ENCODE measurements around the gene TTC4. TPM values are rescaled to one million over a fixed set of nuclear protein-coding genes. Genes with fewer than 3 reads are reported as not detected.

TTC4 gene
- total RNA-seq, 1 donor from 2014 or later: 18.8 TPM

GRCh38 chr1:54723985-54724384 lies 8.3 kb downstream of the TTC4 start:
- Histone ChIP-seq H3K4me2 (ENCODE audit: low read length) (no peak overlapping the region), H3K36me3 (ENCODE audit: insufficient read depth, low read length) (peaks cover 47% of the 10 kb centered on the region), H3K27me3 (ENCODE audit: insufficient read depth, low read length) (no peaks in the 10 kb centered on the region), H3K4me1 (ENCODE audit: insufficient read depth, low read length) (no peaks in the 10 kb centered on the region), H3K9ac (ENCODE audit: low read length) (no peak overlapping the region), H3K9me3 (ENCODE audit: insufficient read depth, low read depth, low read length) (no peaks in the 10 kb centered on the region), H2AFZ (ENCODE audit: low read depth, low read length) (no peak overlapping the region), H3K4me3 (ENCODE audit: insufficient read depth, low read depth, low read length) (no peak overlapping the region), H4K20me1 (ENCODE audit: insufficient read depth, low read length) (peaks cover 3% of the 10 kb centered on the region), H3K27ac (ENCODE audit: low read depth, low read length) (no peak overlapping the region), H3K79me2 (ENCODE audit: insufficient read depth, low read length) (peaks cover 4% of the 10 kb centered on the region)
- no peaks in the 10 kb centered on the region for H3K4me1 Mint-ChIP-seq (ENCODE audit: low read depth, unreplicated experiment)
- no peak for DNase-seq (ENCODE audit: low read depth)
- no peak for FAIRE-seq
- TF ChIP-seq EZH2 (IDR thresholded peaks at IDR 0.05; ENCODE audit: insufficient read depth, low read length) (no peak), CTCF (IDR thresholded peaks at IDR 0.05; ENCODE audit: insufficient read depth, low read depth, low read length) (no peak)
- no peak overlapping the region for H3K27ac Mint-ChIP-seq (ENCODE audit: unreplicated experiment)
- peaks cover 38% of the 10 kb centered on the region for H3K36me3 Mint-ChIP-seq (ENCODE audit: low read depth, unreplicated experiment)
- H3K27me3 Mint-ChIP-seq (ENCODE audit: low read depth, unreplicated experiment): no peaks in the 10 kb centered on the region
- H3K9me3 Mint-ChIP-seq (ENCODE audit: unreplicated experiment): peaks cover 15% of the 10 kb centered on the region
- H3K4me3 Mint-ChIP-seq (ENCODE audit: unreplicated experiment): no peak overlapping the region

GRCh38 chr1:54724771-54725170 lies 9.1 kb downstream of the TTC4 start:
- Histone ChIP-seq H4K20me1 (ENCODE audit: insufficient read depth, low read length) (peaks cover 3% of the 10 kb centered on the region), H3K9ac (ENCODE audit: low read length) (no peak overlapping the region), H3K36me3 (ENCODE audit: insufficient read depth, low read length) (peaks cover 44% of the 10 kb centered on the region), H3K4me1 (ENCODE audit: insufficient read depth, low read length) (no peaks in the 10 kb centered on the region), H3K4me2 (ENCODE audit: low read length) (no peak overlapping the region), H3K27me3 (ENCODE audit: insufficient read depth, low read length) (no peaks in the 10 kb centered on the region), H3K9me3 (ENCODE audit: insufficient read depth, low read depth, low read length) (no peaks in the 10 kb centered on the region), H2AFZ (ENCODE audit: low read depth, low read length) (no peak overlapping the region), H3K79me2 (ENCODE audit: insufficient read depth, low read length) (no peaks in the 10 kb centered on the region), H3K4me3 (ENCODE audit: insufficient read depth, low read depth, low read length) (no peak overlapping the region), H3K27ac (ENCODE audit: low read depth, low read length) (no peak overlapping the region)
- Mint-ChIP-seq H3K4me3 (ENCODE audit: unreplicated experiment) (no peak overlapping the region), H3K4me1 (ENCODE audit: low read depth, unreplicated experiment) (no peaks in the 10 kb centered on the region), H3K27me3 (ENCODE audit: low read depth, unreplicated experiment) (no peaks in the 10 kb centered on the region), H3K27ac (ENCODE audit: unreplicated experiment) (no peak overlapping the region), H3K36me3 (ENCODE audit: low read depth, unreplicated experiment) (peaks cover 41% of the 10 kb centered on the region), H3K9me3 (ENCODE audit: unreplicated experiment) (peaks cover 15% of the 10 kb centered on the region)
- TF ChIP-seq EZH2 (IDR thresholded peaks at IDR 0.05; ENCODE audit: insufficient read depth, low read length) (no peak), CTCF (IDR thresholded peaks at IDR 0.05; ENCODE audit: insufficient read depth, low read depth, low read length) (no peak)
- DNase-seq (ENCODE audit: low read depth): no peak
- no peak for FAIRE-seq

GRCh38 chr1:54728027-54728426 lies 12.4 kb downstream of the TTC4 start:
- Mint-ChIP-seq H3K27me3 (ENCODE audit: low read depth, unreplicated experiment) (no peaks in the 10 kb centered on the region), H3K36me3 (ENCODE audit: low read depth, unreplicated experiment) (peaks cover 41% of the 10 kb centered on the region), H3K9me3 (ENCODE audit: unreplicated experiment) (peaks cover 15% of the 10 kb centered on the region), H3K27ac (ENCODE audit: unreplicated experiment) (no peak overlapping the region), H3K4me3 (ENCODE audit: unreplicated experiment) (no peak overlapping the region), H3K4me1 (ENCODE audit: low read depth, unreplicated experiment) (no peaks in the 10 kb centered on the region)
- Histone ChIP-seq H3K36me3 (ENCODE audit: insufficient read depth, low read length) (peaks cover 44% of the 10 kb centered on the region), H2AFZ (ENCODE audit: low read depth, low read length) (no peak overlapping the region), H3K4me1 (ENCODE audit: insufficient read depth, low read length) (no peaks in the 10 kb centered on the region), H4K20me1 (ENCODE audit: insufficient read depth, low read length) (no peaks in the 10 kb centered on the region), H3K9me3 (ENCODE audit: insufficient read depth, low read depth, low read length) (no peaks in the 10 kb centered on the region), H3K27me3 (ENCODE audit: insufficient read depth, low read length) (no peaks in the 10 kb centered on the region), H3K27ac (ENCODE audit: low read depth, low read length) (no peak overlapping the region), H3K79me2 (ENCODE audit: insufficient read depth, low read length) (no peaks in the 10 kb centered on the region), H3K4me2 (ENCODE audit: low read length) (no peak overlapping the region), H3K4me3 (ENCODE audit: insufficient read depth, low read depth, low read length) (no peak overlapping the region), H3K9ac (ENCODE audit: low read length) (no peak overlapping the region)
- no peak for TF ChIP-seq EZH2 (IDR thresholded peaks at IDR 0.05; ENCODE audit: insufficient read depth, low read length)
- TF ChIP-seq CTCF (IDR thresholded peaks at IDR 0.05; ENCODE audit: insufficient read depth, low read depth, low read length): no peak
- no peak for DNase-seq (ENCODE audit: low read depth)
- FAIRE-seq: no peak
